Upper lobe of right lung (tissue), 1 donor: Measurements from ENCODE around the gene RAET1E. TPM values are rescaled to one million over a fixed set of nuclear protein-coding genes. Genes with fewer than 3 reads are reported as not detected.

ENCODE experiments used
- total RNA-seq: library from RNA; stranded (reverse); fragmentation: NEBNext Ultra II Directional; extraction: Animal tissue kit (Norgen Biotek cat#: 25700); gene quantifications from one replicate; pipeline ENCODE4 v1.2.1, GENCODE V29; 2021
- donor health status: DM: no; HTN: yes; CAD: no; lungs with severe emphysema.

The RAET1E gene
- total RNA-seq, 1 donor from 2014 or later: 0.96 TPM

Other genes starting within 250 kb of the RAET1E start
- gene KATNA1, start 249.4 kb downstream of the RAET1E start, total RNA-seq: 14.3 TPM
- 29.8 TPM for gene LATS1, start 180.0 kb downstream of the RAET1E start, total RNA-seq
- gene NUP43, start 151.6 kb downstream of the RAET1E start, total RNA-seq: 23.9 TPM
- 69.4 TPM for gene PCMT1, start 148.4 kb downstream of the RAET1E start, total RNA-seq
- gene LRP11, start 33.8 kb downstream of the RAET1E start, total RNA-seq: 51.1 TPM
- gene RAET1G, start 25.0 kb upstream of the RAET1E start, total RNA-seq: 1.2 TPM
- 2.3 TPM for gene ULBP2, start 43.9 kb upstream of the RAET1E start, total RNA-seq
- 1.2 TPM for gene ULBP1, start 65.8 kb upstream of the RAET1E start, total RNA-seq
- gene RAET1L, start 127.4 kb upstream of the RAET1E start, total RNA-seq: not detected
- 3.8 TPM for gene ULBP3, start 171.0 kb upstream of the RAET1E start, total RNA-seq
- 10.0 TPM for gene PPP1R14C, start 244.9 kb upstream of the RAET1E start, total RNA-seq